Activated CD4-positive, alpha-beta T cell treated with anti-CD3 and anti-CD28 coated beads, Interleukin-2, Interleukin-4, amounts not matched to agents 100 ng/mL and 50 ng/mL, durations not matched to agents 16 hours and 8 hours (primary cell): Measurements from ENCODE around the gene FGD5.

Source experiments
- DNase-seq: peaks from one replicate; pipeline ENCODE4 v3.0.0-alpha.2; 2020; ENCODE audit warnings: low spot score

FGD5 gene

GRCh38 chr3:14788644-14789043 is 30.1 kb upstream of the FGD5 start:
- DNase-seq = no peak

- no peak for DNase-seq
These were observed 29.5 kb upstream of the FGD5 start for GRCh38 chr3:14789221-14789620.

- no peak for DNase-seq
These were observed 29.0 kb upstream of the FGD5 start for GRCh38 chr3:14789640-14790285.

GRCh38 chr3:14791343-14791945 is 27.3 kb upstream of the FGD5 start:
- DNase-seq = peak; percentile 53

GRCh38 chr3:14792691-14793121 is 26.1 kb upstream of the FGD5 start:
- no peak for DNase-seq

GRCh38 chr3:14793126-14793857 is 25.5 kb upstream of the FGD5 start:
- DNase-seq = no peak

GRCh38 chr3:14793858-14794234 is 24.9 kb upstream of the FGD5 start:
- DNase-seq = no peak

GRCh38 chr3:14794435-14794834 is 24.3 kb upstream of the FGD5 start:
- DNase-seq = no peak

GRCh38 chr3:14795996-14796395 is 22.8 kb upstream of the FGD5 start:
- DNase-seq = no peak

- no peak for DNase-seq
These were observed 22.2 kb upstream of the FGD5 start for GRCh38 chr3:14796403-14797077.

- no peak for DNase-seq
These were observed 21.0 kb upstream of the FGD5 start for GRCh38 chr3:14797731-14798130.

GRCh38 chr3:14798231-14798630 is 20.5 kb upstream of the FGD5 start:
- DNase-seq = no peak

GRCh38 chr3:14799146-14799545 is 19.6 kb upstream of the FGD5 start:
- no peak for DNase-seq

- DNase-seq = no peak
These were observed 17.7 kb upstream of the FGD5 start for GRCh38 chr3:14801031-14801430.

- DNase-seq = no peak
These were observed 16.9 kb upstream of the FGD5 start for GRCh38 chr3:14801668-14802380.

GRCh38 chr3:14802381-14802731 is 16.4 kb upstream of the FGD5 start:
- DNase-seq = no peak

- no peak for DNase-seq
These were observed 15.4 kb upstream of the FGD5 start for GRCh38 chr3:14803101-14803980.

GRCh38 chr3:14803981-14804834 is 14.6 kb upstream of the FGD5 start:
- no peak for DNase-seq

GRCh38 chr3:14804835-14805780 is 13.7 kb upstream of the FGD5 start:
- no peak for DNase-seq
